T-helper 2 cell (primary cell): Measurements from ENCODE around the gene QRFP.

Source experiments
- DNase-seq, 5 experiments: peaks; one replicate each; pipeline versions ENCODE4 v3.0.0 to v3.0.0-alpha.2; 2012 to 2022

Gene QRFP

GRCh38 chr9:130933114-130934046 lies 36.8 kb upstream of the QRFP start:
- DNase-seq = no peak

GRCh38 chr9:130932255-130933079 lies 35.9 kb upstream of the QRFP start:
- no peak for DNase-seq

GRCh38 chr9:130931508-130932254 lies 35.1 kb upstream of the QRFP start:
- no peak for DNase-seq

- no peak for DNase-seq
Measured at GRCh38 chr9:130930804-130931349, 34.3 kb upstream of the QRFP start.

GRCh38 chr9:130930132-130930803 lies 33.7 kb upstream of the QRFP start:
- no peak for DNase-seq

- DNase-seq = no peak
Measured at GRCh38 chr9:130929571-130930038, 33.0 kb upstream of the QRFP start.

- no peak for DNase-seq
Measured at GRCh38 chr9:130927995-130928900, 31.6 kb upstream of the QRFP start.

GRCh38 chr9:130927338-130927737 lies 30.7 kb upstream of the QRFP start:
- no peak for DNase-seq

GRCh38 chr9:130925050-130925678 lies 28.6 kb upstream of the QRFP start:
- DNase-seq = no peak

GRCh38 chr9:130924448-130924788 lies 27.8 kb upstream of the QRFP start:
- no peak for DNase-seq

- DNase-seq = no peak
Measured at GRCh38 chr9:130923611-130924447, 27.2 kb upstream of the QRFP start.

- DNase-seq = no peak
Measured at GRCh38 chr9:130922893-130923610, 26.4 kb upstream of the QRFP start.

GRCh38 chr9:130921989-130922892 lies 25.6 kb upstream of the QRFP start:
- DNase-seq = no peak

GRCh38 chr9:130921300-130921988 lies 24.8 kb upstream of the QRFP start:
- no peak for DNase-seq

- no peak for DNase-seq
Measured at GRCh38 chr9:130920762-130921299, 24.2 kb upstream of the QRFP start.

- DNase-seq = no peak
Measured at GRCh38 chr9:130920233-130920632, 23.6 kb upstream of the QRFP start.
